Pancreas (tissue), 10 donors: ENCODE results near the gene IQCK. TPM values are rescaled to one million over a fixed set of nuclear protein-coding genes. Genes with fewer than 3 reads are reported as not detected.

Experiments
- ATAC-seq, 4 donors: fragments of 200-7000 bp; cut with Tn5 transposase; one replicate each; pipeline versions ENCODE4 v1.8.0 to v1.9.1; 2020; ENCODE audit warnings: mild to moderate bottlenecking in 4 of 4, moderate library complexity in 4 of 4
- DNase-seq, 6 donors: peaks; one replicate each; pipeline ENCODE4 v3.0.0-alpha.2; 2020
- FAIRE-seq: peaks from 2 replicates; lab custom pipeline; 2012; peaks lifted over from hg19 to GRCh38; lab: Jason Lieb, UNC
- H3K27ac ChIP-seq, 4 donors: fragments of 200-600 bp; sonication (generic); 1 replicate in 3 of 4; 2 replicates in 1 of 4; pipeline versions ENCODE4 v1.5.0 to v1.8.0; 2020
- H3K27me3 ChIP-seq, 4 donors: fragments of 200-600 bp; one replicate each; pipeline ENCODE4 v1.8.0; 2021
- H3K36me3 ChIP-seq, 3 donors: fragments of 200-600 bp; sonication (generic) in 1 of 3; one replicate each; pipeline versions ENCODE4 v1.5.0 to v1.8.0; 2020 to 2021
- H3K4me1 ChIP-seq, 3 donors: fragments of 200-600 bp; one replicate each; pipeline ENCODE4 v1.8.0; 2021
- H3K4me3 ChIP-seq, 4 donors: fragments of 200-600 bp; sonication (generic) in 2 of 4; one replicate each; pipeline versions ENCODE4 v1.5.0 to v1.8.0; 2020 to 2021
- H3K9me3 ChIP-seq, 4 donors: fragments of 200-600 bp; one replicate each; pipeline ENCODE4 v1.8.0; 2021
- CTCF ChIP-seq, 4 donors: fragments of 200-600 bp; sonication (generic) in 3 of 4; IDR thresholded peaks; one replicate each; pipeline versions ENCODE4 v1.5.0 to v1.8.0; 2021; ENCODE audit warnings: antibody characterized with exemption in 4 of 4
- WGBS, 2 donors: extraction: QIAGEN DNeasy Blood & Tissue Kit; methylation state at CpG; one replicate each; pipeline ENCODE4 v1.1.7; 2013; 5-methylcytosine and 5-hydroxymethylcytosine counted together
- intact Hi-C, 3 donors: fragments of 100-400 bp; cut with DNase I; formaldehyde crosslinking; loops; one replicate each; pipeline versions ENCODE4 v1.11.1 to v1.14.2; 2022
- polyA plus RNA-seq, 2 donors: library from polyadenylated mRNA; stranded (reverse); fragments of 200-250 nt; gene quantifications; one replicate each; pipeline ENCODE4 v1.2.3, GENCODE V29; 2013
- total RNA-seq, 6 donors: library from RNA; stranded (reverse); fragmentation: NEBNext Ultra II Directional in 4 of 6; extraction: Animal tissue kit (Norgen Biotek cat#: 25700) in 4 of 6; gene quantifications; one replicate each; pipeline versions ENCODE4 v1.2.1 to v1.2.4, GENCODE V29; 2021 to 2023
- donor health status: healthy with polysubstance abuse.
- donor health status: DM: no; HTN: no; CAD: no; lungs with moderate emphysema.
- donor health status: DM: no; HTN: no; CAD: no.
- donor health status: control.
- donor health status: control.
- donor health status: Bipolar disorder and iron deficiency.
- donor health status: DM: yes; HTN: yes; CAD: no.
- donor health status: DM: no; HTN: no; CAD: no.
- donor health status: DM: no; HTN: no; CAD: no.
- donor health status: DM: yes; HTN: yes; CAD: no.

IQCK gene
- total and polyA plus RNA-seq, 8 donors: 6.7 to 15.5 (median 10.9) TPM

GRCh38 chr16:19744670-19745069 is 26.6 kb downstream of the IQCK start:
- FAIRE-seq (no peak), ATAC-seq (peak; percentile 59 to 69 (median 68)), DNase-seq (no peak)
- H3K9me3 ChIP-seq: no peaks in the 10 kb centered on the region
- peaks cover 21 to 39% (median 28%) of the 10 kb centered on the region in 3 donors for H3K4me1 ChIP-seq
- H3K27me3 ChIP-seq: no peaks in the 10 kb centered on the region
- 24 to 25% methylated on average over 3 of the region's 3 CpGs for WGBS, 2 donors
- no peaks in the 10 kb centered on the region for H3K36me3 ChIP-seq
- TF ChIP-seq CTCF (IDR thresholded peaks at IDR 0.05): no peak
- H3K4me3 ChIP-seq: no peak overlapping the region
- intact Hi-C loops: no loop called here
- H3K27ac ChIP-seq: no peak overlapping the region

- Histone ChIP-seq H3K27ac (peak overlapping the region in 1 of 4 donors; percentile 25), H3K27me3 (no peaks in the 10 kb centered on the region), H3K9me3 (no peaks in the 10 kb centered on the region), H3K36me3 (no peaks in the 10 kb centered on the region), H3K4me1 (peaks cover 21 to 39% (median 28%) of the 10 kb centered on the region in 3 donors), H3K4me3 (no peak overlapping the region)
- intact Hi-C loops: no loop called here
- FAIRE-seq: no peak
- peak in 1 of 4 donors; percentile 9 for ATAC-seq
- no peak for TF ChIP-seq CTCF (IDR thresholded peaks at IDR 0.05)
- DNase-seq: no peak
- 74 to 78% methylated on average over 9 of the region's 9 CpGs for WGBS, 2 donors
Measured at GRCh38 chr16:19745286-19746010, 27.4 kb downstream of the IQCK start.

- FAIRE-seq (no peak), ATAC-seq (no peak), DNase-seq (no peak)
- Histone ChIP-seq H3K4me3 (no peak overlapping the region), H3K27ac (peak overlapping the region in 2 of 4 donors; percentile 0 to 50), H3K9me3 (no peaks in the 10 kb centered on the region), H3K36me3 (no peaks in the 10 kb centered on the region), H3K4me1 (peaks cover 23 to 42% (median 28%) of the 10 kb centered on the region in 3 donors), H3K27me3 (no peaks in the 10 kb centered on the region)
- WGBS, 2 donors: 19 to 21% methylated on average over 4 of the region's 4 CpGs
- intact Hi-C loops: no loop called here
- TF ChIP-seq CTCF (IDR thresholded peaks at IDR 0.05): no peak
Measured at GRCh38 chr16:19746561-19746960, 28.5 kb downstream of the IQCK start.

GRCh38 chr16:19748389-19749168 is 30.5 kb downstream of the IQCK start:
- Histone ChIP-seq H3K36me3 (no peaks in the 10 kb centered on the region), H3K9me3 (no peaks in the 10 kb centered on the region), H3K27ac (peak overlapping the region in 2 of 4 donors; percentile 33 to 39), H3K4me3 (no peak overlapping the region), H3K27me3 (no peaks in the 10 kb centered on the region), H3K4me1 (peaks cover 23 to 39% (median 25%) of the 10 kb centered on the region in 3 donors)
- 43 to 50% methylated on average over 2 of the region's 2 CpGs for WGBS, 2 donors
- intact Hi-C loops: no loop called here
- FAIRE-seq (no peak), ATAC-seq (no peak), DNase-seq (no peak)
- TF ChIP-seq CTCF (IDR thresholded peaks at IDR 0.05): no peak
